Neural progenitor cell (in vitro differentiated cells): Measurements from ENCODE around the gene NPTXR.

Experiments used
- EZH2 ChIP-seq: fragments of 200-600 bp; sonication (generic); IDR thresholded peaks from 2 replicates; pipeline ENCODE4 v1.6.1; 2017; ENCODE audit warnings: antibody characterized with exemption, mild to moderate bottlenecking, moderate library complexity
- EZH2phosphoT487 ChIP-seq: fragments of 200-600 bp; sonication (generic); IDR thresholded peaks from 2 replicates; pipeline ENCODE4 v1.6.1; 2017; ENCODE audit warnings: antibody characterized with exemption
- TF ChIP-seq, protein P1 (sequence below): fragments of 200-600 bp; sonication (generic); IDR thresholded peaks from 2 replicates; pipeline ENCODE4 v1.5.1; 2017; ENCODE audit warnings: antibody characterized with exemption, mild to moderate bottlenecking

DNA sequence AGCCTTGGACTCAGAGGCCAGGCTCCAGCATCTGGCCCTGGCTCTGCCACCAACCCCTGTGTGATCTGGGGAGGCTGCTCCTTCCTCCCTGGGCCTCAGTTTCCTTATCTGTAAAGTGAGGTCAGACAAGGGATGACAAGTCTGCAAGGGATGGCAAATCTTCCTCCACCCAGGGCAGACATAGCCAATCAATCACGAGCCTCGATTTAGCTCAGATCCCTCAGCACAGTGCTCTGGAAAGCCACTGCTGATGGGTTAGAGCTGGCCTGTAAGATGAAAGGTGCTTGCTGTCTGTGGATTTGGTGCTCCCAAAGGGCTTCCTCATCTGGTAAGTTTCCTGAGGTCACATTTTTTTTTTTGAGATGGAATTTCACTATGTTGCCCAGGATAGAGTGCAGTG lies 20.2 kb downstream of the NPTXR start:
- TF ChIP-seq, protein P1, sequence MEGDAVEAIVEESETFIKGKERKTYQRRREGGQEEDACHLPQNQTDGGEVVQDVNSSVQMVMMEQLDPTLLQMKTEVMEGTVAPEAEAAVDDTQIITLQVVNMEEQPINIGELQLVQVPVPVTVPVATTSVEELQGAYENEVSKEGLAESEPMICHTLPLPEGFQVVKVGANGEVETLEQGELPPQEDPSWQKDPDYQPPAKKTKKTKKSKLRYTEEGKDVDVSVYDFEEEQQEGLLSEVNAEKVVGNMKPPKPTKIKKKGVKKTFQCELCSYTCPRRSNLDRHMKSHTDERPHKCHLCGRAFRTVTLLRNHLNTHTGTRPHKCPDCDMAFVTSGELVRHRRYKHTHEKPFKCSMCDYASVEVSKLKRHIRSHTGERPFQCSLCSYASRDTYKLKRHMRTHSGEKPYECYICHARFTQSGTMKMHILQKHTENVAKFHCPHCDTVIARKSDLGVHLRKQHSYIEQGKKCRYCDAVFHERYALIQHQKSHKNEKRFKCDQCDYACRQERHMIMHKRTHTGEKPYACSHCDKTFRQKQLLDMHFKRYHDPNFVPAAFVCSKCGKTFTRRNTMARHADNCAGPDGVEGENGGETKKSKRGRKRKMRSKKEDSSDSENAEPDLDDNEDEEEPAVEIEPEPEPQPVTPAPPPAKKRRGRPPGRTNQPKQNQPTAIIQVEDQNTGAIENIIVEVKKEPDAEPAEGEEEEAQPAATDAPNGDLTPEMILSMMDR: no peak
- TF ChIP-seq EZH2: no peak
- no peak for TF ChIP-seq EZH2phosphoT487
